Activated T-cell treated with anti-CD3 and anti-CD28 coated beads for 1 hour (primary cell): ENCODE measurements around the gene TMEM239.
A peak's percentile ranks its signal among the peaks of the same experiment; 100 is the strongest.

ENCODE experiments used
- DNase-seq: peaks from one replicate; pipeline ENCODE4 v3.0.0-alpha.2; 2020; ENCODE audit warnings: low read depth

Gene TMEM239

GRCh38 chr20:2849529-2849928 is 33.4 kb downstream of the TMEM239 start:
- DNase-seq: no peak

GRCh38 chr20:2851086-2851485 is 34.9 kb downstream of the TMEM239 start:
- DNase-seq: no peak

GRCh38 chr20:2858591-2858990 is 42.4 kb downstream of the TMEM239 start:
- DNase-seq: no peak

- no peak for DNase-seq
Observed at GRCh38 chr20:2859330-2860121, 43.4 kb downstream of the TMEM239 start.

GRCh38 chr20:2864626-2865025 is 48.5 kb downstream of the TMEM239 start:
- DNase-seq: no peak

GRCh38 chr20:2865101-2865500 is 48.9 kb downstream of the TMEM239 start:
- DNase-seq: no peak

- peak; percentile 13 for DNase-seq
Observed at GRCh38 chr20:2865630-2866029, 49.5 kb downstream of the TMEM239 start.

- no peak for DNase-seq
Observed at GRCh38 chr20:2866236-2866635, 50.1 kb downstream of the TMEM239 start.

- DNase-seq: no peak
Observed at GRCh38 chr20:2867081-2867864, 51.1 kb downstream of the TMEM239 start.
